Psoas muscle (tissue), 8 donors: ENCODE data around the gene UBE2O. TPM values are rescaled to one million over a fixed set of nuclear protein-coding genes. Genes with fewer than 3 reads are reported as not detected.

Source experiments
- ATAC-seq, 4 donors: fragments of 200-7000 bp; cut with Tn5 transposase; one replicate each; pipeline ENCODE4 v1.9.1; 2020; ENCODE audit warnings: moderate library complexity in 3 of 4, mild to moderate bottlenecking in 2 of 4
- DNase-seq, 2 donors: peaks; one replicate each; pipeline ENCODE4 v3.0.0-alpha.2; 2020
- H3K27ac ChIP-seq: fragments of 200-600 bp; one replicate; pipeline ENCODE4 v1.8.0; 2022
- H3K27me3 ChIP-seq, 3 donors: fragments of 200-600 bp in 1 of 3; one replicate each; pipeline versions ENCODE4 v1.6.1 to v1.8.0; 2013 to 2022; ENCODE audit warnings: low read length in 2 of 3, mild to moderate bottlenecking in 2 of 3, moderate library complexity in 1 of 3; ENCODE audit not compliant: insufficient read depth in 3 of 3
- H3K36me3 ChIP-seq, 2 donors: fragments of 200-600 bp in 1 of 2; one replicate each; pipeline versions ENCODE4 v1.6.1 to v1.8.0; 2013 to 2022; ENCODE audit warnings: low read depth in 1 of 2, mild to moderate bottlenecking in 1 of 2, moderate library complexity in 1 of 2; ENCODE audit not compliant: insufficient read depth in 1 of 2
- H3K4me1 ChIP-seq: fragments of 200-600 bp; one replicate; pipeline ENCODE4 v1.8.0; 2022
- H3K4me3 ChIP-seq: fragments of 200-600 bp; one replicate; pipeline ENCODE4 v1.8.0; 2022; ENCODE audit warnings: mild to moderate bottlenecking
- H3K9me3 ChIP-seq: fragments of 200-600 bp; one replicate; pipeline ENCODE4 v1.8.0; 2022
- WGBS, 3 donors: extraction: QIAGEN DNeasy Blood & Tissue Kit; methylation state at CpG; one replicate each; pipeline versions ENCODE4 v1.1.6 to v1.1.7; 2013; 5-methylcytosine and 5-hydroxymethylcytosine counted together
- intact Hi-C, 2 donors: fragments of 100-400 bp; cut with DNase I; formaldehyde crosslinking; loops; one replicate each; pipeline versions ENCODE4 v1.11.0 to v1.14.2; 2022
- polyA plus RNA-seq, 3 donors: library from polyadenylated mRNA; stranded (reverse); fragments of 200-250 nt; gene quantifications; one replicate each; pipeline ENCODE4 v1.2.3, GENCODE V29; 2013
- total RNA-seq, 4 donors: library from RNA; stranded (reverse); fragmentation: NEBNext Ultra II Directional in 2 of 4; extraction: Animal tissue kit (Norgen Biotek cat#: 25700) in 2 of 4; gene quantifications; one replicate each; pipeline versions ENCODE4 v1.2.1 to v1.2.4, GENCODE V29; 2021 to 2023
- TF ChIP-seq, protein P1 (sequence below): fragments of 200-600 bp; IDR thresholded peaks from one replicate; pipeline ENCODE4 v1.8.0; 2022; ENCODE audit warnings: antibody characterized with exemption
- donor health status: healthy with polysubstance abuse.
- donor health status: DM: no; HTN: no; CAD: no; lungs with moderate emphysema.
- donor health status: Bipolar disorder and iron deficiency.
- donor health status: healthy.
- donor health status: DM: yes; HTN: yes; CAD: no.
- donor health status: DM: no; HTN: no; CAD: no.
- donor health status: DM: no; HTN: no; CAD: no.
- donor health status: DM: yes; HTN: yes; CAD: no.

The UBE2O gene
- total and polyA plus RNA-seq, 7 donors: 11.6 to 45.5 (median 37.3) TPM

DNA sequence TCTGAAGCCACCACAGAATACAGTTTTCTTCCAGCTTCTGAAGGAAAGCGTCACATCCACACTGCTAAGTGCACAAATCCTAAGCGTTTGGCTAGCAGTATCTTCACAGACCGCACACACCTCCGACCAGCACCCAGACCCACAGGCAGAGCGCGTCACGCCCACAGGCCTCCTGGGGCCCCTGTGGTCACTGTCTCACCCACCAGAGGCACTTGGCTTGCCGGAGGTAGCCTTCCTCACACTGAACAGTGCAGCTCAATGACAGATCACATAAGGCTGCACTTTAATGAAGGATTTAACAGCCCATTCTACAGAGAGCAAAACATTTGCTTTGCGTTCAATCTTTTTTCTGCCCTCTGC is 47.4 kb downstream of the UBE2O start:
- Histone ChIP-seq H3K27me3 (no peaks in the 10 kb centered on the region), H3K4me1 (peaks cover 36% of the 10 kb centered on the region), H3K4me3 (no peak overlapping the region), H3K27ac (peak overlapping the region; percentile 50), H3K36me3 (peaks cover 2 to 38% of the 10 kb centered on the region in 2 donors), H3K9me3 (no peaks in the 10 kb centered on the region)
- whole genome bisulfite sequencing, 3 donors: 93 to 94% (median 93%) methylated on average over 9 of the region's 9 CpGs
- DNase-seq (peak in 1 of 2 donors; percentile 26), ATAC-seq (peak in 1 of 4 donors; percentile 7)
- intact Hi-C loops: loop anchor here (5.0 kb wide), 3 partner anchors 42 to 102 kb away; no protein-coding TSS in a partner anchor
- TF ChIP-seq, protein P1, sequence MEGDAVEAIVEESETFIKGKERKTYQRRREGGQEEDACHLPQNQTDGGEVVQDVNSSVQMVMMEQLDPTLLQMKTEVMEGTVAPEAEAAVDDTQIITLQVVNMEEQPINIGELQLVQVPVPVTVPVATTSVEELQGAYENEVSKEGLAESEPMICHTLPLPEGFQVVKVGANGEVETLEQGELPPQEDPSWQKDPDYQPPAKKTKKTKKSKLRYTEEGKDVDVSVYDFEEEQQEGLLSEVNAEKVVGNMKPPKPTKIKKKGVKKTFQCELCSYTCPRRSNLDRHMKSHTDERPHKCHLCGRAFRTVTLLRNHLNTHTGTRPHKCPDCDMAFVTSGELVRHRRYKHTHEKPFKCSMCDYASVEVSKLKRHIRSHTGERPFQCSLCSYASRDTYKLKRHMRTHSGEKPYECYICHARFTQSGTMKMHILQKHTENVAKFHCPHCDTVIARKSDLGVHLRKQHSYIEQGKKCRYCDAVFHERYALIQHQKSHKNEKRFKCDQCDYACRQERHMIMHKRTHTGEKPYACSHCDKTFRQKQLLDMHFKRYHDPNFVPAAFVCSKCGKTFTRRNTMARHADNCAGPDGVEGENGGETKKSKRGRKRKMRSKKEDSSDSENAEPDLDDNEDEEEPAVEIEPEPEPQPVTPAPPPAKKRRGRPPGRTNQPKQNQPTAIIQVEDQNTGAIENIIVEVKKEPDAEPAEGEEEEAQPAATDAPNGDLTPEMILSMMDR: no peak

DNA sequence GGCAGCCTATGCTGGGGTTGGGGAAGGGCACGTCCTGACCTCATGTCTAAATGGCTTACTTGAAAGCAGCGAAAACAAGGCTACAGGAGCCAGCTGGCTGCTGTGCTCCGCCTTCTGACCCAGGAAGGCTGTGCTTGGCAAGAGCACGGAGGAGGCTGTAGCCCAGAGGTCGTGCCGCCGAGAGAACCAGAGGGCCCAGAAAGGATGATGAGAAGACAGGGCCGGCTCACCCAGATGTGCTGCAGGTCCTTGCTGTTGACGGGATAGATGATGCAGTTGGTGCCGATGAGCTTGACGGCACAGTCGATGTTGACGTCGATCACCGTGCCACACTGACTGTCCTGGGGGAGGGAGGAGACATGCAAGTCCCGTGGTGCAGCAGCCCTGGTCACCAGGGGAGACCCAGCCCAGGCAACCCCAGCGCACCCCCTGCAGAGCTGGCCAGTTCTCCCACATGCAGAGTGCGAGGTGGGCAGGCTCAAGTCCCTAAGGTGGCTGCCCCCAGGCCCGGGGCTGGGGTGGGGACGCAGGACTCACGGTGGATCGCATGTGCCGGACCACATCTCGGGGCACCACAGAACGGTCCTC is 47.9 kb downstream of the UBE2O start:
- 57 to 77% (median 63%) methylated on average over 25 of the region's 25 CpGs for WGBS, 3 donors
- Histone ChIP-seq H3K36me3 (peaks cover 2 to 43% of the 10 kb centered on the region in 2 donors), H3K27ac (no peak overlapping the region), H3K9me3 (no peaks in the 10 kb centered on the region), H3K4me1 (peaks cover 36% of the 10 kb centered on the region), H3K27me3 (no peaks in the 10 kb centered on the region), H3K4me3 (no peak overlapping the region)
- intact Hi-C loops: loop anchor here (5.0 kb wide), 3 partner anchors 42 to 102 kb away; no protein-coding TSS in a partner anchor
- peak; percentile 26 to 67 for DNase-seq
- peak in 3 of 4 donors; percentile 17 to 64 (median 43) for ATAC-seq
- TF ChIP-seq, protein P1: no peak

DNA sequence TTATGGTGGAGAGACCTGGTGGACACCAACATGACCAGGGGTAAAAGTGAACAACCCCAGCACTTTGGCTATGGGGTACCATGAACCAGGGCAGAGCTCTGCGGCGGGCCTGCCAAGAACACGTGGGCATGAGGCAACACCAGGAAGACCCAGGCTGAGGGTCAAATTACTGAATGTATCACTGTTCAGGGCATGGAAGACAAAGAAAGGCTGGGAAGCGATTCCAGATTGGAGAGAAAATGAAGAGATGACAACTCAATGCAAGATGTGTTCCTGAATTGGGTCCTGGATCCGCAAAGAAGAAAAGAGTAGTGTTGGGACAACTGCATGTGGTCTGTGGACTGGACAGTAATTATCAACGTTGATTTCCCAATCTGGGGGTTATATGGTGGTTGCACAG is 48.7 kb downstream of the UBE2O start:
- DNase-seq (peak; percentile 18 to 62), ATAC-seq (peak; percentile 33 to 63 (median 52))
- Histone ChIP-seq H3K4me1 (peaks cover 36% of the 10 kb centered on the region), H3K4me3 (no peak overlapping the region), H3K27me3 (no peaks in the 10 kb centered on the region), H3K9me3 (no peaks in the 10 kb centered on the region), H3K27ac (no peak overlapping the region), H3K36me3 (peaks cover 2 to 48% of the 10 kb centered on the region in 2 donors)
- intact Hi-C loops: no loop called here
- TF ChIP-seq, protein P1: no peak
- 48 to 76% (median 56%) methylated on average over 6 of the region's 6 CpGs for WGBS, 3 donors

DNA sequence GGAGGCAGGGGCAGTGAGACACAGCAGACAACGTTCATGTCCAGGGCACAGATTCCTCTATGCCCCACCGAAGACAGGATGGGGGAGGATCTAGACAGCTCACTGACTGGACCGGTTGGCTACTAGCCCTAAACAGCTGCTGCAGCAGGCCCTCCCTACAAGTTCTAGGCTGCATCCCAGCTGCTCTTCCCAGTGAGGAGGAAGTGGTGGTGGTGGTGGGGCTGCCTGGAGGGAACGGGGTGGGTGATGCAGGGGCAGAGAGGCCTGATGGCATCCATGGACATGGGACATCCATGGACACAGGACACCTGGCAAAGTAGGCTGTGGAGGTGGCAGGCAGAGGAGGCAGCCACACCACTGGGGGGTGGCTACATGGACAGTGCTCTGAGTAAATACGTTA is 50.2 kb downstream of the UBE2O start:
- Histone ChIP-seq H3K4me1 (peaks cover 38% of the 10 kb centered on the region), H3K36me3 (peaks cover 2 to 62% of the 10 kb centered on the region in 2 donors)

More for the DNA sequence above, 50.2 kb downstream of the UBE2O start:
- Histone ChIP-seq H3K27ac (no peak overlapping the region), H3K4me3 (no peak overlapping the region), H3K9me3 (no peaks in the 10 kb centered on the region), H3K27me3 (no peaks in the 10 kb centered on the region)
- TF ChIP-seq, protein P1: no peak
- peak in 1 of 2 donors; percentile 30 for DNase-seq
- ATAC-seq: no peak
- WGBS, 3 donors: 48 to 67% (median 51%) methylated on average over 5 of the region's 5 CpGs
- intact Hi-C loops: no loop called here
